MM.1S (cell line): ENCODE results near the gene EN1.

Experiments used
- DNase-seq: peaks from one replicate; pipeline ENCODE4 v3.0.0-alpha.2; 2015
- H2AFZ ChIP-seq: fragments of 300-600 bp; sonication (generic); 2 replicates; pipeline ENCODE4 v1.6.0; 2016; ENCODE audit warnings: antibody characterized with exemption, low read length
- H3F3A ChIP-seq: fragments of 300-600 bp; sonication (generic); 2 replicates; pipeline ENCODE4 v1.6.1; 2016; ENCODE audit warnings: mild to moderate bottlenecking, antibody characterized with exemption, low read length, moderate library complexity, mixed read lengths; ENCODE audit not compliant: insufficient read depth
- H3K27ac ChIP-seq: fragments of 300-600 bp; sonication (generic); 2 replicates; pipeline ENCODE4 v1.5.1; 2016; ENCODE audit warnings: mild to moderate bottlenecking, low read length
- H3K27me3 ChIP-seq: fragments of 300-600 bp; sonication (generic); replicated peaks from 2 replicates; pipeline ENCODE4 v1.6.0; 2016; ENCODE audit warnings: low read length; ENCODE audit not compliant: insufficient read depth
- H3K36me3 ChIP-seq: fragments of 300-600 bp; sonication (generic); replicated peaks from 2 replicates; pipeline ENCODE4 v1.6.1; 2016; ENCODE audit warnings: mild to moderate bottlenecking, low read length, mixed read lengths; ENCODE audit not compliant: insufficient read depth
- H3K4me1 ChIP-seq: fragments of 300-600 bp; sonication (generic); 2 replicates; pipeline ENCODE4 v1.6.1; 2016; ENCODE audit warnings: low read length, mixed read lengths
- H3K4me2 ChIP-seq: fragments of 300-600 bp; sonication (generic); 2 replicates; pipeline ENCODE4 v1.6.0; 2016; ENCODE audit warnings: low read depth, low read length
- H3K4me3 ChIP-seq: fragments of 300-600 bp; sonication (generic); 2 replicates; pipeline ENCODE4 v1.5.1; 2016; ENCODE audit warnings: low read length, mixed read lengths
- H3K79me2 ChIP-seq: fragments of 300-600 bp; sonication (generic); 2 replicates; pipeline ENCODE4 v1.6.1; 2016; ENCODE audit warnings: mixed run types, low read length, mixed read lengths
- H3K9ac ChIP-seq: fragments of 300-600 bp; sonication (generic); 2 replicates; pipeline ENCODE4 v1.6.1; 2016; ENCODE audit warnings: low read length, mixed read lengths
- H3K9me2 ChIP-seq: fragments of 300-600 bp; sonication (generic); replicated peaks from 2 replicates; pipeline ENCODE4 v1.6.1; 2016; ENCODE audit warnings: mild to moderate bottlenecking, low read length, mixed read lengths; ENCODE audit not compliant: insufficient read depth
- H3K9me3 ChIP-seq: fragments of 300-600 bp; sonication (generic); replicated peaks from 2 replicates; pipeline ENCODE4 v1.6.1; 2016; ENCODE audit warnings: mild to moderate bottlenecking, low read length, mixed read lengths; ENCODE audit not compliant: insufficient read depth
- H4K20me1 ChIP-seq: fragments of 300-600 bp; sonication (generic); 2 replicates; pipeline ENCODE4 v1.6.1; 2016; ENCODE audit warnings: mild to moderate bottlenecking, low read length, moderate library complexity, mixed read lengths; ENCODE audit not compliant: insufficient read depth
- CTCF ChIP-seq: fragments of 300-600 bp; sonication (generic); IDR thresholded peaks from 2 replicates; pipeline ENCODE4 v1.5.1; 2016; ENCODE audit warnings: antibody characterized with exemption, low read length, mixed read lengths
- EZH2 ChIP-seq: fragments of 300-600 bp; sonication (generic); optimal IDR thresholded peaks from 2 replicates; pipeline ENCODE3; 2017; ENCODE audit warnings: low read depth, mild to moderate bottlenecking, antibody characterized with exemption, low read length, mixed read lengths
- EZH2phosphoT487 ChIP-seq: fragments of 300-600 bp; sonication (generic); IDR thresholded peaks from 2 replicates; pipeline ENCODE4 v1.6.1; 2018; ENCODE audit warnings: antibody characterized with exemption, low read length

EN1 gene

DNA sequence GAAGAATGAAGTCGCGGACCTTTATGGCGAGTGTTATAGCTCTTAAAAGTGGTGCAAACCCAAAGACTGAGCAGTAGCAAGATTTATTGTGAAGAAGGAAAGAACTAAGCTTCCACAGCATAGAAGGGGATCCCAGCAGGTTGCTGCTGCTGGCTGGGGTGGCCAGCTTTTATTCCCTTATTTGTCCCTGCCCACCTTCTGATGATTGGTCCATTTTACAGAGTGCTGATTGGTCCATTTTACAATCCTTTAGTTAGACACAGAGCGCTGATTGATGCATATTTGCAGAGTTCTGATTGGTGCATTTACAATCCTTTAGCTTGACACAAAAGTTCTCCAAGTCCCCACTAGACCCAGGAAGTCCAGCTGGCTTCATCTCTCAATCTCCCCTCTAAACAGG, 36.3 kb upstream of the EN1 start:
- H3K79me2 ChIP-seq = no peaks in the 10 kb centered on the region
- no peak overlapping the region for H3K4me2 ChIP-seq
- no peak overlapping the region for H3K9ac ChIP-seq
- H3K27me3 ChIP-seq = no peaks in the 10 kb centered on the region
- no peaks in the 10 kb centered on the region for H3K9me3 ChIP-seq
- H3K36me3 ChIP-seq = no peaks in the 10 kb centered on the region
- H3F3A ChIP-seq = no peaks in the 10 kb centered on the region
- H3K4me1 ChIP-seq = peaks cover 11% of the 10 kb centered on the region
- H4K20me1 ChIP-seq = no peaks in the 10 kb centered on the region
- H3K9me2 ChIP-seq = no peaks in the 10 kb centered on the region
- H2AFZ ChIP-seq = peak overlapping the region; percentile 89; the same call in 1 of the 2 replicates
- no peak overlapping the region for H3K27ac ChIP-seq
- DNase-seq = no peak
- TF ChIP-seq EZH2phosphoT487 = no peak
- TF ChIP-seq EZH2 = no peak
- no peak for TF ChIP-seq CTCF
- H3K4me3 ChIP-seq = no peak overlapping the region

GRCh38 chr2:118882693-118883336, 35.4 kb upstream of the EN1 start:
- H3K9ac ChIP-seq = peak overlapping the region; percentile 51; the same call in 1 of the 2 replicates
- no peaks in the 10 kb centered on the region for H3K36me3 ChIP-seq
- H3K4me2 ChIP-seq = peak overlapping the region; percentile 72
- H3K9me3 ChIP-seq = no peaks in the 10 kb centered on the region
- peak overlapping the region; percentile 62 for H3K4me3 ChIP-seq
- H3K4me1 ChIP-seq = peaks cover 18% of the 10 kb centered on the region
- no peaks in the 10 kb centered on the region for H3K9me2 ChIP-seq
- no peak overlapping the region for H3K27ac ChIP-seq
- no peaks in the 10 kb centered on the region for H3F3A ChIP-seq
- H2AFZ ChIP-seq = peak overlapping the region; percentile 89
- no peaks in the 10 kb centered on the region for H3K79me2 ChIP-seq
- TF ChIP-seq CTCF = peak; percentile 98
- TF ChIP-seq EZH2 = no peak
- DNase-seq = peak; percentile 83
- H4K20me1 ChIP-seq = no peaks in the 10 kb centered on the region
- no peaks in the 10 kb centered on the region for H3K27me3 ChIP-seq

- Histone ChIP-seq H3K4me3 (no peak overlapping the region), H3K36me3 (no peaks in the 10 kb centered on the region), H3K27ac (no peak overlapping the region), H3K4me1 (peaks cover 18% of the 10 kb centered on the region), H3F3A (no peaks in the 10 kb centered on the region), H3K79me2 (no peaks in the 10 kb centered on the region), H3K27me3 (no peaks in the 10 kb centered on the region), H3K9me2 (no peaks in the 10 kb centered on the region), H3K9me3 (no peaks in the 10 kb centered on the region), H3K4me2 (no peak overlapping the region), H3K9ac (no peak overlapping the region), H4K20me1 (no peaks in the 10 kb centered on the region), H2AFZ (peak overlapping the region; percentile 43)
- TF ChIP-seq EZH2 = no peak
- peak; percentile 80 for TF ChIP-seq CTCF
- peak; percentile 79 for DNase-seq
These were observed 34.2 kb upstream of the EN1 start for GRCh38 chr2:118881490-118882129.
